Erythroblast (primary cell): ENCODE measurements around the gene CHRM3.

Experiments used
- GATA1 ChIP-seq: IDR thresholded peaks from 2 replicates; pipeline ENCODE4 v1.6.1; 2011; ENCODE audit warnings: low read depth, mild to moderate bottlenecking, control low read depth, low read length, moderate library complexity
- POLR2A ChIP-seq: IDR thresholded peaks from 2 replicates; pipeline ENCODE4 v1.6.1; 2011; ENCODE audit warnings: mild to moderate bottlenecking, low read length

DNA sequence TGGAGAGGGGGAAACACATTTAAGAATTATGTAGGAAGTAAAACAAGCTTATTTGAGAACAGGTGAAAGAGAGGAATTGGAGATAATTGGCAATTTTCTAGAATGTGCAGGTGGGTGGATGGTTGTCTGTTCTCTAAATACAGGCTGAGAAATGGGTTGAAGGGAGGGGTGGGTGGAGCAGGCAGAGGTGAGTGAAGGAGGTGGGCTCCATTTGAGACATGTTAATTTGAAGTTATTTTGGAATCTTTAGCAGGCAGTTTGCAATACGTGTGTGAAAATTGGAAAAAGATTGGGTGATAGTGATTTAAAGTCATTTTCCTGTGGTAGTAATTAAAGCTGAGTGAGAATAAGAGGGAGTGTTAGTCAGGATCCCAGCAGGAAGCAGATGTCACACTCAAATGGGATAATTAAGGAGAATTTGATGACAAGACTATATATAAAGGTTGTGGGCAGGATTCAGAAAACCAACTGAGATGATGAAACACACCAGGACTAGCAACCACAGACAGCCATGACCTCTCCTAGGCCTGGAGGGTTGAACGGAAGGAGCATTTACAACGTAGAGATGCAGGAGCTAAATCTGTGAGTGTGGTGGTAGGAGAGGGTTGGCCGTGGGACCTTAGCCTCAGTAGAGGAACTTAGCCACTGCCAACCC, 40.6 kb downstream of the CHRM3 start:
- no peak for TF ChIP-seq POLR2A
- TF ChIP-seq GATA1 = no peak
